ENCODE data around the gene VWC2L. TPM values are rescaled to one million over a fixed set of nuclear protein-coding genes. Genes with fewer than 3 reads are reported as not detected.

Gene VWC2L
- total RNA-seq (2021; fragmentation: NEBNext Ultra II Directional; extraction: Animal tissue kit (Norgen Biotek cat#: 25700)) (not detected in 2 replicates), polyA plus RNA-seq (2011; rRNA removed) (not detected in 2 replicates), polyA minus RNA-seq (2011; rRNA and poly(A)+ RNA removed) (0.35 TPM in 1 of 2 replicates, not detected in the other)
- not detected for polyA plus RNA-seq (2011; cell fraction: cytosol; rRNA removed)
- not detected for polyA plus RNA-seq (2011; cell fraction: nucleus; rRNA removed)
- polyA plus RNA-seq (2012, experiment 1 of 2), result not detected in 4 replicates
- not detected for polyA plus RNA-seq (2012, experiment 2 of 2)
- polyA plus RNA-seq (2013, experiment 1 of 2), result not detected
- polyA plus RNA-seq (2013, experiment 2 of 2), result not detected
- not detected for polyA minus RNA-seq (2011; cell fraction: cytosol; rRNA and poly(A)+ RNA removed)
- polyA minus RNA-seq (2011; cell fraction: nucleus; rRNA and poly(A)+ RNA removed), result 0.30 TPM
- long read RNA-seq, experiment 1, result 0 reads
- long read RNA-seq, experiment 2, result 0 reads

GRCh38 chr2:214410918-214411554 is at the start of gene VWC2L:
Gene VWC2L, plus strand, starts transcription at chr2:214411054. Its CDS starts 3,140 bp downstream, at chr2:214414194.
- H2AFZ ChIP-seq (ENCODE audit: low read length), result no peak within 1 kb of the TSS
- TF ChIP-seq FOSL1 (IDR thresholded peaks at IDR 0.05; ENCODE audit: insufficient read depth, low read depth, low read length), result no peak
- peak; percentile 62 to 86; a peak in 1 of 4 replicates for TF ChIP-seq SIN3A (conservative IDR thresholded peaks at IDR 0.05 in 1 of 2, IDR thresholded peaks at IDR 0.05 in 1 of 2; ENCODE audit: low read depth in 1 of 2, low read length in 2 of 2)
- TF ChIP-seq, protein P1, sequence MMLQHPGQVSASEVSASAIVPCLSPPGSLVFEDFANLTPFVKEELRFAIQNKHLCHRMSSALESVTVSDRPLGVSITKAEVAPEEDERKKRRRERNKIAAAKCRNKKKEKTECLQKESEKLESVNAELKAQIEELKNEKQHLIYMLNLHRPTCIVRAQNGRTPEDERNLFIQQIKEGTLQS (IDR thresholded peaks at IDR 0.05; ENCODE audit: insufficient read depth, low read depth, low read length), result no peak
- TF ChIP-seq CHD2 (IDR thresholded peaks at IDR 0.05; ENCODE audit: low read length), result 0 out of 2 replicates have a peak, but pooled peaks have one; percentile 53
- peak; percentile 89 for TF ChIP-seq CEBPB (IDR thresholded peaks at IDR 0.05; ENCODE audit: low read depth, low read length)
- TF ChIP-seq TEAD4 (IDR thresholded peaks at IDR 0.05; ENCODE audit: low read depth, low read length), result peak; percentile 95
- 0 out of 2 replicates have a peak, but pooled peaks have one; percentile 28 for TF ChIP-seq TBP (IDR thresholded peaks at IDR 0.05; ENCODE audit: low read depth, low read length)
- TF ChIP-seq JUND (IDR thresholded peaks at IDR 0.05; ENCODE audit: low read length), result 0 out of 2 replicates have a peak, but pooled peaks have one; percentile 29
- TF ChIP-seq, protein P2, sequence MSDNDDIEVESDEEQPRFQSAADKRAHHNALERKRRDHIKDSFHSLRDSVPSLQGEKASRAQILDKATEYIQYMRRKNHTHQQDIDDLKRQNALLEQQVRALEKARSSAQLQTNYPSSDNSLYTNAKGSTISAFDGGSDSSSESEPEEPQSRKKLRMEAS (IDR thresholded peaks at IDR 0.05), result 0 out of 2 replicates have a peak, but pooled peaks have one; percentile 23
- no peak for TF ChIP-seq SP4 (IDR thresholded peaks at IDR 0.05; ENCODE audit: low read length)

More at GRCh38 chr2:214410918-214411554, at the start of gene VWC2L:
- Histone ChIP-seq H4K5ac (ENCODE audit: insufficient read length, low read depth, low read length) (no peak within 1 kb of the TSS), H3K18ac (ENCODE audit: extremely low read depth, low read length) (no peak within 1 kb of the TSS), H2BK120ac (replicated peaks; ENCODE audit: low read depth, low read length) (no peak within 1 kb of the TSS), H3K4me1 (replicated peaks in 1 of 4; ENCODE audit: control insufficient read depth in 3 of 4, insufficient read depth in 4 of 4, low read length in 3 of 4) (no peaks in the 10 kb centered on the region), H2BK20ac (ENCODE audit: low read length) (no peak within 1 kb of the TSS), H3K79me2 (ENCODE audit: control insufficient read depth in 1 of 2, insufficient read depth in 2 of 2, low read length in 2 of 2) (no peaks in the 10 kb centered on the region), H4K20me1 (replicated peaks in 1 of 2; ENCODE audit: control insufficient read depth in 1 of 2, insufficient read depth in 2 of 2, low read length in 2 of 2) (no peaks in the 10 kb centered on the region), H2BK12ac (ENCODE audit: low read depth, low read length) (no peak within 1 kb of the TSS), H3K27me3 (replicated peaks in 1 of 4; ENCODE audit: control insufficient read depth in 3 of 4, extremely low read depth in 1 of 4, insufficient read depth in 3 of 4, low read length in 3 of 4) (no peaks in the 10 kb centered on the region), H3K9ac (replicated peaks in 1 of 4; ENCODE audit: extremely low read depth in 1 of 4, low read depth in 3 of 4, low read length in 3 of 4) (no peak within 1 kb of the TSS), H2AK5ac (ENCODE audit: low read depth, low read length) (no peak within 1 kb of the TSS), H3K36me3 (ENCODE audit: control insufficient read depth in 2 of 4, insufficient read depth in 4 of 4, low read length in 3 of 4) (no peaks in the 10 kb centered on the region), H3K4ac (replicated peaks; ENCODE audit: insufficient read length, low read depth, low read length) (no peak within 1 kb of the TSS), H2BK5ac (ENCODE audit: low read depth, low read length) (no peak within 1 kb of the TSS), H3K9me3 (ENCODE audit: insufficient read depth in 2 of 2, low read depth in 1 of 2, low read length in 1 of 2) (no peaks in the 10 kb centered on the region), H3K27ac (ENCODE audit: low read depth, low read length) (no peak within 1 kb of the TSS), H3K4me3 (ENCODE audit: extremely low read depth in 1 of 4, insufficient read depth in 2 of 4, low read depth in 3 of 4, low read length in 4 of 4) (peak within 1 kb of the TSS in 1 of 4 experiments; percentile 32; a peak in 2 of 8 replicates), H3K14ac (ENCODE audit: insufficient read length) (no peak within 1 kb of the TSS), H4K8ac (ENCODE audit: extremely low read depth, insufficient read depth, low read length) (no peak within 1 kb of the TSS), H4K91ac (replicated peaks; ENCODE audit: insufficient read length, low read length) (no peak within 1 kb of the TSS), H3K4me2 (ENCODE audit: insufficient read depth in 1 of 2, low read depth in 2 of 2, low read length in 2 of 2) (peak within 1 kb of the TSS; percentile 9 to 12; a peak in 2 of 4 replicates), H3K23ac (ENCODE audit: insufficient read length) (no peak within 1 kb of the TSS), H3K56ac (replicated peaks; ENCODE audit: insufficient read length, low read depth, low read length) (no peak within 1 kb of the TSS), H2BK15ac (ENCODE audit: low read length) (no peak within 1 kb of the TSS), H3K23me2 (ENCODE audit: low read depth, low read length) (no peaks in the 10 kb centered on the region), H3K79me1 (ENCODE audit: low read depth, low read length) (no peaks in the 10 kb centered on the region)
- WGBS, 2 experiments (ENCODE audit: extremely low coverage in 1 of 2, insufficient coverage in 1 of 2, insufficient read length in 1 of 2, insufficient replicate concordance in 2 of 2, low coverage in 1 of 2, low lambda C conversion rate in 2 of 2, missing lambda C conversion rate in 1 of 2), result 24% methylated on average over 19 of the region's 19 CpGs; no CpG with 5 or more reads in 1 of the 2 experiments
- FAIRE-seq (peak; percentile 86), DNase-seq (ENCODE audit: low read depth in 1 of 2, low spot score in 2 of 2) (peak; percentile 79 to 92)
- CTCF ChIA-PET (ENCODE audit: partially characterized antibody), result interaction anchor here (0.6 to 1.5 kb wide), 6 partner anchors 10 to 485 kb away, joined by 3 read pairs; no protein-coding TSS in a partner anchor
- POLR2A ChIA-PET (ENCODE audit: partially characterized antibody), result no interaction called here

Measured in H1 (cell line).